ENCODE data around the gene SPCS2. TPM values are rescaled to one million over a fixed set of nuclear protein-coding genes. Genes with fewer than 3 reads are reported as not detected.

The SPCS2 gene
- total RNA-seq, 1 experiment from 2014 or later: 116 TPM

DNA sequence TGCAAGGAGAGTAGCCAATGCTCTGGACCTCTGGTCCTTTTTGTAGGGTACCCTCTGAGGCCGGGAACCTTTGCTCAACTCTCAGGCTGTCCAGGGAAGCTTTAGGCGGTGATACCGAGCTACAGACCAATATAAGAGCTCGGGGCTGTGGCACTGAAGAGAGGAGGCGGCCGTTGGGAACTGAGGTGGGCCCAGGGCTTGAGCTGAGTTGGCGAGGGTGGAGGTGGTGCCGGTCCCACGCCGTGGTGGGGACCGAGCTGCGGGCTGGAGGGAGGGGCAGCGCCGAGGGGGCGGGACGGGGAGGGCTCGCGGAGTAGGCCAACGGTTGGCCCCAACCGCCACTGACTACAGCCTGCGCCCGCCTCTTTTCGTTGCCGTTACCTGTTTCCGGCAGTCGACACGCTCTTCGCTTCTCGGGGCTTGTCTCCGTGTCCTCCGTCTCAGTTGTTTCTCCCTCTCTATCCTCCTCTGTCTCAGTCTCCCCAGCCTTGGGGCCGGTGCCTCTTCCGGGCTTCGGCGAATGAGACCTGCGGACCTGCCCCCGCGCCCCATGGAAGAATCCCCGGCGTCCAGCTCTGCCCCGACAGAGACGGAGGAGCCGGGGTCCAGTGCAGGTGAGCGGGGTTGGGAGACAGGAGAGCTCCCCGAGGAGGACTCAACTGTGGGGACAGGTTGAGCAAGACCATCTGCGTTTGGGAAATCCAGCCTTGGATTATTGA, 39.6 kb downstream of the SPCS2 start, which contains the start of gene NEU3:
NEU3 (plus strand) TSS at position 393 of the 719 bp plus-strand sequence; CDS start at position 521, 128 bp downstream.
- peaks cover 13% of the 10 kb centered on the region for H3K4me1 Mint-ChIP-seq
- ATAC-seq: peak; percentile 93
- 0 out of 2 replicates have a peak, but pooled peaks cover 3% of the 10 kb centered on the region for H3K36me3 Mint-ChIP-seq
- H3K27me3 Mint-ChIP-seq (ENCODE audit: low read depth): peaks cover 2% of the 10 kb centered on the region; the same call in 1 of the 2 replicates
- ChIA-PET POLR2A (interaction anchor here (0.6 to 1.3 kb wide), 3 partner anchors 40 to 372 kb away, joined by 3 to 8 read pairs (median 7); partner anchors contain the start of genes SPCS2 and XRRA1), CTCF (interaction anchor here (1.0 to 2.1 kb wide), 8 partner anchors 34 to 288 kb away, joined by 3 to 9 read pairs (median 4); no protein-coding TSS in a partner anchor)
- H3K9me3 Mint-ChIP-seq: no peaks in the 10 kb centered on the region
- peak; percentile 81 for DNase-seq (ENCODE audit: low spot score)
- peak within 1 kb of the TSS; percentile 87 for H3K27ac Mint-ChIP-seq
- H3K4me3 Mint-ChIP-seq: peak within 1 kb of the TSS; percentile 96
- TF ChIP-seq ETV6 (CRISPR knock-in tag; IDR thresholded peaks at IDR 0.05): no peak; the same call in 1 of the 2 replicates
- peak; percentile 62 for TF ChIP-seq SP1 (CRISPR knock-in tag; conservative IDR thresholded peaks at IDR 0.05)
- TF ChIP-seq, protein P1, sequence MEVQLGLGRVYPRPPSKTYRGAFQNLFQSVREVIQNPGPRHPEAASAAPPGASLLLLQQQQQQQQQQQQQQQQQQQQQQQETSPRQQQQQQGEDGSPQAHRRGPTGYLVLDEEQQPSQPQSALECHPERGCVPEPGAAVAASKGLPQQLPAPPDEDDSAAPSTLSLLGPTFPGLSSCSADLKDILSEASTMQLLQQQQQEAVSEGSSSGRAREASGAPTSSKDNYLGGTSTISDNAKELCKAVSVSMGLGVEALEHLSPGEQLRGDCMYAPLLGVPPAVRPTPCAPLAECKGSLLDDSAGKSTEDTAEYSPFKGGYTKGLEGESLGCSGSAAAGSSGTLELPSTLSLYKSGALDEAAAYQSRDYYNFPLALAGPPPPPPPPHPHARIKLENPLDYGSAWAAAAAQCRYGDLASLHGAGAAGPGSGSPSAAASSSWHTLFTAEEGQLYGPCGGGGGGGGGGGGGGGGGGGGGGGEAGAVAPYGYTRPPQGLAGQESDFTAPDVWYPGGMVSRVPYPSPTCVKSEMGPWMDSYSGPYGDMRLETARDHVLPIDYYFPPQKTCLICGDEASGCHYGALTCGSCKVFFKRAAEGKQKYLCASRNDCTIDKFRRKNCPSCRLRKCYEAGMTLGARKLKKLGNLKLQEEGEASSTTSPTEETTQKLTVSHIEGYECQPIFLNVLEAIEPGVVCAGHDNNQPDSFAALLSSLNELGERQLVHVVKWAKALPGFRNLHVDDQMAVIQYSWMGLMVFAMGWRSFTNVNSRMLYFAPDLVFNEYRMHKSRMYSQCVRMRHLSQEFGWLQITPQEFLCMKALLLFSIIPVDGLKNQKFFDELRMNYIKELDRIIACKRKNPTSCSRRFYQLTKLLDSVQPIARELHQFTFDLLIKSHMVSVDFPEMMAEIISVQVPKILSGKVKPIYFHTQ (CRISPR knock-in tag; IDR thresholded peaks at IDR 0.05): no peak
- no peak for TF ChIP-seq GABPB1 (CRISPR knock-in tag; IDR thresholded peaks at IDR 0.05)
- TF ChIP-seq PREB (CRISPR knock-in tag; IDR thresholded peaks at IDR 0.05; ENCODE audit: borderline replicate concordance): no peak
- TF ChIP-seq ZNF317 (CRISPR knock-in tag; IDR thresholded peaks at IDR 0.05; ENCODE audit: borderline replicate concordance, low read depth): no peak
- TF ChIP-seq, protein P2, sequence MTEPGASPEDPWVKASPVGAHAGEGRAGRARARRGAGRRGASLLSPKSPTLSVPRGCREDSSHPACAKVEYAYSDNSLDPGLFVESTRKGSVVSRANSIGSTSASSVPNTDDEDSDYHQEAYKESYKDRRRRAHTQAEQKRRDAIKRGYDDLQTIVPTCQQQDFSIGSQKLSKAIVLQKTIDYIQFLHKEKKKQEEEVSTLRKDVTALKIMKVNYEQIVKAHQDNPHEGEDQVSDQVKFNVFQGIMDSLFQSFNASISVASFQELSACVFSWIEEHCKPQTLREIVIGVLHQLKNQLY (CRISPR knock-in tag; IDR thresholded peaks at IDR 0.05): no peak
- TF ChIP-seq KAT7 (CRISPR knock-in tag; IDR thresholded peaks at IDR 0.05; ENCODE audit: borderline replicate concordance): no peak
- TF ChIP-seq CDX4 (CRISPR knock-in tag; IDR thresholded peaks at IDR 0.05; ENCODE audit: borderline replicate concordance): no peak
- TF ChIP-seq MYBL2 (CRISPR knock-in tag; IDR thresholded peaks at IDR 0.05): no peak
- no peak for TF ChIP-seq SOX15 (CRISPR knock-in tag; IDR thresholded peaks at IDR 0.05)
- TF ChIP-seq NR2C2 (CRISPR knock-in tag; IDR thresholded peaks at IDR 0.05): no peak
- peak; percentile 38; the same call in 1 of the 2 replicates for TF ChIP-seq FOXP1 (CRISPR knock-in tag; IDR thresholded peaks at IDR 0.05; ENCODE audit: borderline replicate concordance)
- TF ChIP-seq USF1 (CRISPR knock-in tag; IDR thresholded peaks at IDR 0.05): no peak
- TF ChIP-seq IRF2 (CRISPR knock-in tag; IDR thresholded peaks at IDR 0.05; ENCODE audit: borderline replicate concordance, low read depth): no peak
- TF ChIP-seq, protein P3, sequence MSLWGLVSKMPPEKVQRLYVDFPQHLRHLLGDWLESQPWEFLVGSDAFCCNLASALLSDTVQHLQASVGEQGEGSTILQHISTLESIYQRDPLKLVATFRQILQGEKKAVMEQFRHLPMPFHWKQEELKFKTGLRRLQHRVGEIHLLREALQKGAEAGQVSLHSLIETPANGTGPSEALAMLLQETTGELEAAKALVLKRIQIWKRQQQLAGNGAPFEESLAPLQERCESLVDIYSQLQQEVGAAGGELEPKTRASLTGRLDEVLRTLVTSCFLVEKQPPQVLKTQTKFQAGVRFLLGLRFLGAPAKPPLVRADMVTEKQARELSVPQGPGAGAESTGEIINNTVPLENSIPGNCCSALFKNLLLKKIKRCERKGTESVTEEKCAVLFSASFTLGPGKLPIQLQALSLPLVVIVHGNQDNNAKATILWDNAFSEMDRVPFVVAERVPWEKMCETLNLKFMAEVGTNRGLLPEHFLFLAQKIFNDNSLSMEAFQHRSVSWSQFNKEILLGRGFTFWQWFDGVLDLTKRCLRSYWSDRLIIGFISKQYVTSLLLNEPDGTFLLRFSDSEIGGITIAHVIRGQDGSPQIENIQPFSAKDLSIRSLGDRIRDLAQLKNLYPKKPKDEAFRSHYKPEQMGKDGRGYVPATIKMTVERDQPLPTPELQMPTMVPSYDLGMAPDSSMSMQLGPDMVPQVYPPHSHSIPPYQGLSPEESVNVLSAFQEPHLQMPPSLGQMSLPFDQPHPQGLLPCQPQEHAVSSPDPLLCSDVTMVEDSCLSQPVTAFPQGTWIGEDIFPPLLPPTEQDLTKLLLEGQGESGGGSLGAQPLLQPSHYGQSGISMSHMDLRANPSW (CRISPR knock-in tag; conservative IDR thresholded peaks at IDR 0.05; ENCODE audit: low read depth): no peak
- no peak for TF ChIP-seq EMX1 (CRISPR knock-in tag; IDR thresholded peaks at IDR 0.05)
- TF ChIP-seq, protein P4, sequence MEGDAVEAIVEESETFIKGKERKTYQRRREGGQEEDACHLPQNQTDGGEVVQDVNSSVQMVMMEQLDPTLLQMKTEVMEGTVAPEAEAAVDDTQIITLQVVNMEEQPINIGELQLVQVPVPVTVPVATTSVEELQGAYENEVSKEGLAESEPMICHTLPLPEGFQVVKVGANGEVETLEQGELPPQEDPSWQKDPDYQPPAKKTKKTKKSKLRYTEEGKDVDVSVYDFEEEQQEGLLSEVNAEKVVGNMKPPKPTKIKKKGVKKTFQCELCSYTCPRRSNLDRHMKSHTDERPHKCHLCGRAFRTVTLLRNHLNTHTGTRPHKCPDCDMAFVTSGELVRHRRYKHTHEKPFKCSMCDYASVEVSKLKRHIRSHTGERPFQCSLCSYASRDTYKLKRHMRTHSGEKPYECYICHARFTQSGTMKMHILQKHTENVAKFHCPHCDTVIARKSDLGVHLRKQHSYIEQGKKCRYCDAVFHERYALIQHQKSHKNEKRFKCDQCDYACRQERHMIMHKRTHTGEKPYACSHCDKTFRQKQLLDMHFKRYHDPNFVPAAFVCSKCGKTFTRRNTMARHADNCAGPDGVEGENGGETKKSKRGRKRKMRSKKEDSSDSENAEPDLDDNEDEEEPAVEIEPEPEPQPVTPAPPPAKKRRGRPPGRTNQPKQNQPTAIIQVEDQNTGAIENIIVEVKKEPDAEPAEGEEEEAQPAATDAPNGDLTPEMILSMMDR (IDR thresholded peaks at IDR 0.05): no peak
- TF ChIP-seq, protein P5, sequence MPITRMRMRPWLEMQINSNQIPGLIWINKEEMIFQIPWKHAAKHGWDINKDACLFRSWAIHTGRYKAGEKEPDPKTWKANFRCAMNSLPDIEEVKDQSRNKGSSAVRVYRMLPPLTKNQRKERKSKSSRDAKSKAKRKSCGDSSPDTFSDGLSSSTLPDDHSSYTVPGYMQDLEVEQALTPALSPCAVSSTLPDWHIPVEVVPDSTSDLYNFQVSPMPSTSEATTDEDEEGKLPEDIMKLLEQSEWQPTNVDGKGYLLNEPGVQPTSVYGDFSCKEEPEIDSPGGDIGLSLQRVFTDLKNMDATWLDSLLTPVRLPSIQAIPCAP (CRISPR knock-in tag; IDR thresholded peaks at IDR 0.05): no peak
- no peak for TF ChIP-seq GTF2I (CRISPR knock-in tag; conservative IDR thresholded peaks at IDR 0.05)
- no peak for TF ChIP-seq ATF3 (CRISPR knock-in tag; conservative IDR thresholded peaks at IDR 0.05)
- no peak for TF ChIP-seq TCF7 (CRISPR knock-in tag; IDR thresholded peaks at IDR 0.05; ENCODE audit: low read depth)
- no peak for TF ChIP-seq ZNF671 (CRISPR knock-in tag; IDR thresholded peaks at IDR 0.05)
